NCI-H2227 (cell line): ENCODE results near the gene NR6A1.

Source experiments
- DNase-seq: peaks from one replicate; lab custom pipeline; 2025; ENCODE audit not compliant: unreplicated experiment; lab: John Stamatoyannopoulos, UW

The NR6A1 gene

DNA sequence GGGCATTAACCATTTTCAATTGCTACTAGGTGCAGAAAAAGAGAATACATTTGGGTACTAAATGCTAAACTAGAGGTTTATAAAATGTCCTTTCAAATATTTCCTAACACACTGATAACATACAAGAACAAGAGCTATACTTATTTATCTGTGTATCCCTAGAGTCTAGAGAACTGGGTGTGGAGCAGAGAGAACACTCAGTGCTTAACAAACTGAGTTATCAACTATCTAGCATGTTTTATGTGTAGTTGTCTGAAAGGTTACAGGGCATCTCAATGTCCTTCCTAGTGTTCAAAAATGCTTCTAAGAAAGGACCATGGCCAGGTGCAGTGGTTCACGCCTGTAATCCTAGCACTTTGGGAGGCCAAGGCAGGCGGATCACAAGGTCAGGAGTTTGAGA is 40.3 kb downstream of the NR6A1 start:
- no peak for DNase-seq

DNA sequence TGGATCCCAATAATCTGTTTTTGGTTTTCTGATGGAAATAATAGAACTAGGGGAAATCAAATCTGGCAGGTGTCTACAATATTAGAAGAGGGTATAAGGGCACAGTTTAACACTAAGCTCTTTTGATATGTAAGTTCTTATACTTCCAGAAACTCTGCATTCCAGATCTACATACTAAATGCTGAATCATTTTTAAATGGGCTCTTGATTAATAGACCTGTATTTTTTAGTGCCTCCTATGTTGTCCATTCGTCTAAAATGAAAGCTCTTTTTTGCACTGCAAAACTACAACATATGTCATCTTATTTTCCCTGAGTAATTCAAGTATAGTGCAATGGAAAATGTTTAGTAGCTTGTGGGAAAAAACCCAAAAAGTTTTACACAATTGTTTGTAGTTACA is 44.2 kb downstream of the NR6A1 start:
- DNase-seq: no peak

DNA sequence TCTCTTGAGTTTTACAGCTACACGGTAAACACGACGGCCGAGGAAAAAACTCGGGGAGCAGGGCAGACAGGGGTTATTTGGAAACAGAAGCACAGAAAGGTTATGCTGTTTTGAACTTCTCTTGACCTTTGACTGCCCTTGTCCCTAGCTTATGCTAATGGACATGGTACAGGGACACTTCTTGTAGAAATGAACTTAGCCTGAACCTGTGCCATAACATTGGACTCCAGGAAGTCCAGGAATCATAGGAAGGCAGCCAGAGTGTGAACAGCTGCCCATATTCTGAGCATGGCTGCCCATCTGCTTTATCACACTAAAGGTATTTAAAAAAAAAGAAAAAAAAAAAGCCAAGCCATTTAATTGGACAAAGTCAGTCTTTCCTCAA is 46.1 kb downstream of the NR6A1 start:
- no peak for DNase-seq

DNA sequence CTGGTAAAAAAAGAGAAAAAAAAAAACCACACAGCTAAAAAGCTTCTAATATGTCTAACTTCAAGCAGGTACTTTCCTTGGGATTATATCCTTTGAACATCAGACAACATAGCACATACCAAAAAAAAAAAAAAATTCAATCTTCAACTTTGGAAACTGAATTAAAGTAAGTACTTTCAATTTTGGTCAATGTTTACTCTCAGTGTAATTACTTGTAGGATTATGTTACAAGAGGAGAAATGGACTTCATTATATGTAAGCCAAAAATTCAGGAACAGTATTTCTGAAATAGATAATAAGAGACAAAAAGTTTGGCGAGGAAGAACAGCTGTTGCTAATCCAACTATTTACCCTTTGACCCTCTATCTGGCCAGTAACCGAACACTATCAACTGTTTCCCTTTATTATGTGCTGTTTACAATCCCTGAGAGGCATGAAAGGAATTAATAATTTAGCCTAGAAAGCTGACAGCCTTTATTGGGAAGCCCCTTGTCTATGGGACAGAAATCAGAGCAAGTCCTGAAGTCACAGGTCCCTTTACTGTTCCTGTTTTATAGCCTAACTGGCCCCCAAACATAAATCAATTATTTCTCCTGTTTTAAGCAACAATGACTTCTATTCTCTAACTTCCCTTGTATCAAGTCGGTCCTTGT is 46.6 kb downstream of the NR6A1 start:
- DNase-seq: no peak

DNA sequence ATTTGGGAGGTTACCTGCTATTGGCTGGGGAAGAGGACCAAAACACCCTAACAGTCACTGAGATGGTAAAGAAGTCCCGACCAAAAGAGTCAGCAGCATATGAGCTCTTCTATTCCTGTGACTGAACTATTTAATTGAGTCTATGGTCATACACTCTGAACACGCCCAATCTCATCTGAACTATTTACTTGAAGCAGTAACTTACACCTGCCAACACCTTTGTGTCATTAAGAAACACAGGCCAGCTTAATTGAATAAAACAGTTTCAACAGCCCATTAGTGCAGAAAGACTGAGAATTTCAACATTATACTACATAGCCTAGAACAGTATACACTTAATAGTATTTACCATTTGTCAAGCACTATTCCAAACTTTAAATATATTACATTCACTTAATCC is 47.8 kb downstream of the NR6A1 start:
- no peak for DNase-seq

DNA sequence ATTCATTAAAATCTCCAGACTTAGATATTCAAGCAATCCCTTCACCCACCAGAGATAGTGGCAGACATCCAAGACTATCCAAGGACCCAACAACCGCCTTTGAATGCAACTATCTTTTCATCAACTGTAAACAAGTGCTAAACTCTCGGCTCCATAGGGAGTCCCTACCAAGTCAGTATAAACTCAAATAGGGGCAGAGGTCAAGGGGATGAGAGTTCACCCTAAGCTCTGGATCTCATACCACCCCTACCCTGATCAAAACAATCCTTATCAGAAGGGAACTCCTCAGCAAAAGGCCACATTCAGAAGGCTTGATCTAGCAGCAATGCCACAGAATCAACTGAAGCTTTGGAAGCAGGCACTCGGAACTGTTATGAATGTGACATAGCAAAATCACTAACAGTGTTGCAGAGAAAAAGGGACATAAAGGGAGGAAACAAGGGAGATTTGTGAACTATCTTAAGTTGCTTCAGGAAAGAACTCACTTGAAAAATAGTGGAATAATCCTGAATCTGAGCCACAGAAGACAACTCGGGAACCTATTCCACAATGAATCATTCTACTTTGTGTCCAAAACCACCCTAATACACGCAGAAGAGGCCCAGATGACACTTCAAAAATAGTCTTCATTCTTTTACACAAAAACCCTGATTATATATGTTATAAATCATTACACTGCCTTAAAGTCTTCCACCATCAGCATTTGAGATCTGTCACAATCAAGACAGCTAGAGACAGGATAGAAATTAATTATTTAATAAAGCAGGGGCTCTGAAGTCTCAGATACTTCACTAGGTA is 49.8 kb downstream of the NR6A1 start:
- DNase-seq: no peak

DNA sequence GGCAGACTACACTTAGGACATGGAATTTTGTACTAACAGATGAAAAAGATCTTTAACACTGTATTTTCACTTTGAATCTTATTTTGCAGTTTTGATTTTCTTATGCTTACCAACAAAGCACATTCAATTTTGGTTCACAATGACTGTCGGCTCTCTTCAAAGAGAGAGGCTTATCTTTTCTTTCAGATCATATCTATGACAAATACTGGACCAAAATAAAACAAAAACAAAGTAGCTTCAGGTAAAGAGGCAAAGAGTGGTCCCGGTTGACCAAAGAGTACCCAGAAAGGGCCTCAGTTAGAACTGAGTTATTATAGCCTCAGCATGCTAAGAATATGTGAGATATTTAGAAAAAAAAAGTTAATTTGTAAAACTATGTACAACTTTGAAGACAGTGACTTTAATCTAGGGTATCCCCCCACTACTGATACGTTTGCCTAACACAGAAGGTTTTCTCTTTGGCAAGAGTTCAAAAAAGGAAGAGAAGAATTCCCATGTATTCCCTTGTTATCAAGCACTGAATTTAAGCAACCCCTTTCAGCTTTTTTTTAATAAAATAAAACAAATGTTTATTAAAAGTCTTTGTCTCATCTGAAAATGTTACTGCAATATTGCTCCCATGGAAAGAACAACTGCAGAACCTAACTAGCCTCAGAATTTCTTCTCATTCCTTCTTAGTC is 50.5 kb downstream of the NR6A1 start:
- no peak for DNase-seq

DNA sequence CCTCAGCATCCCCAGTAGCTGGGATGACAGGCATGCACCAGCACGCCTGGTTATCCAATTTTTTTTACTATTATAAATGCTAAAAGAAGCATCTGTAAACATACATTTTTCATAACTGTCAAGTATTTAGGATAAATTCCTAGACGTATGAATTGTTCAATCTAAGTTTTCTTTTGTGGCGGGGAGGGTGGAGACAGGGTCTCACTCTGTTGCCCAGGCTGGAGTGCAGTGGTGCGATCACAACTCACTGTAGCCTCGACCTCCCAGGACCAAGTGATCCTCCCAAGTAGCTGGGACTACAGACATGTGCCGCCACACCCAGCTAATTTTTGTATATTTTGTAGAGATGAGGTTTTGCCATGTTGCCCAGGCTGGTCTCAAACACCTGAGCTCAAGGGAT is 52.2 kb downstream of the NR6A1 start:
- DNase-seq: no peak

DNA sequence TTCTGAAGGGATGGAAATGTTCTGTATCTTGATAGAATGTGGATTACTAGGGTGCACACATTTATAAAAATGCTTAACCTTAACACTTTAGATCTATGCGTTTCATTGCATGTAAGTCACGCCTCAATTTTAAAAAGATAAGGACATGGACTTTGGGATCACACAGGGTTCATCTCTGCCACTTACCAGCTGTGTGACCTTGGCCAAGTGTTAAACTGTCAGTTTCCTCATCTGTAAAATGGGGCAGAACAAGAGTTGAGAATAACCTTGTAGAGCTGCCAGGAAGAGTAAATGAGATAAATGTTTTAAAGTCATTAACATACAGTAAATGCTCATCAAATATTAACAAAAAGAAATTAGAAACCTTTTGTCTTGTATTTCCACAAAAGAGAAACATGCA is 53.5 kb downstream of the NR6A1 start:
- DNase-seq: no peak

DNA sequence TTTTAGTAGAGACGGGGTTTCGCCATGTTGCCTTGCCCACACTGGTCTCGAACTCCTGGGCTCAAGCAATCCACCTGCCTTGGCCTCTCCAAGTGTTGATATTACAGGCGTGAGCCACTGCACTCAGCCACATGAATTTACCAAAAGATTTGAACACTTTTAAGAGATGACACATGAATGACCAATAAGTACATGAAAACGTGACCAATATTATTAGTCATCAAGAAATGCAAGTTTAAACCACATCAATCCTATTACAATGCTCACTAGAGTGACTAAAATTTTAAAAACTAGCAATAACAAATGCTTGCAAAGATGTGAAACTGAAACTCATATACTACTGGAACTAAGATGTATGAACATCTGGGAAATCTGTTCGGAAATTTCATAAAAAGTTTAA is 54.3 kb downstream of the NR6A1 start:
- DNase-seq: no peak

DNA sequence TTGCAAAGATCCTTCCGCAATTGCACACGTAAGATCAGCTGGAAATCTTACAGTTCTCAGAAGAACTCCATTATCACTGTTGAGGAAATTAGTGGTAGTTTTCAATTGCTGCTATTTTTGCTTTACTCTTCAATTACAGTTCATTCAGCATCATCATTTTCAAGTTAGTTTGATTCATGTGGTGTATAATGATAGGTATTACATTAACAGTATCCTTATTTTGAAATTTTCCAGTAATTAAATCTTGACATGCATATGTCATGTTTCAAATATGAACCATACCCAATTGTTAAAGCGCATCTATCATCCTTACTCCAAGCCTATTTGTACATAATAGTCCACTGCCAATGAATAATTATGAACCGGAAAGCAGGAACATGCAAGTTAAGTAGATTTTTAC is 60.3 kb downstream of the NR6A1 start:
- no peak for DNase-seq

DNA sequence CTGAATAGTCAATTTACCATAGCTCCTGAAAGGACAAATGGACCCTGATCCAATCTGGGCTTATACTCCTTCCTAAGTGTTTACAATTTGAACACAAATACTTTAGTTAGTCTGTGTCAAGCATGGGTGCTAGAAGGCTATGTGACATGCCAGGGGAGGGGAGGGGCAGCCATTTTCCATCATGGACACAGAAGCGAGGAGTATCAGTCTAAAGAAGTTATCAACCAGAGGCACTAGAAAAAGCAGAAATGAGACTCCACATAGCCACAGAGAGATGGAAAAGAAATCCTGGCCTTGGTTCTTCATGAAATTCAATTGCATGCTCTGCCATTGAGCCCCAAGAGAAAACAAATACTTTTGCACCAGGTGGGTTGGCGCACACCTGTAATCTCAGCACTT is 61.8 kb downstream of the NR6A1 start:
- DNase-seq: no peak

DNA sequence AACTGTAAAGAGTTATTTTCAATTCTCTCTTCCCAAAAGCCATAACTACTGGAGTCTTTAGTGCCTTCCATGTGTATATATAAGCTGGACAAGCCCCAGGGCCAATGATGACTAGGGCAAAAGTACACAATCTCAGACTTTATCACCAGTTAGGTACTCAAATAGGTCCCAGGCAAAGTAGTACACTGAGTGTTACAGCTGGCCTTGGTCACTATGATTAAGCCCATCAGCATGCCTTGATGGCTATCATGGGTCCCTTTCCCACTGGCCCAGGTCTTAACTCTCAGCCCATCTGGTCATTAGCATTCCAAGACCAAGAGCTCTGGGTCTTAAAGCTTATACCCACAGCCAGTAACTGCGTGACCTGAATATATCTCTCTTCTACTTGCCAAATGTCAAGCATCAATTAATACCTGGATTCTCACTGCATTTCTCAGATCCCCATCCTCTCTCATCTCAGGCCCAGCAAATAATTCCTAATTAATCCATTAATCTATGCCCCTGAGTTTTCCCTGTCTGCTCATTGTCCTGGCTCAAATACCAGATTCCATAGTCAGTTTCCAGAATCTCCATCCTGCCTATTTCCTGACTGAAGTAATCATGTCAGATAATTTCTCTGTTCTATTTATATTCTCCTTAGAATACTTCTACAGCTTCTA is 62.3 kb downstream of the NR6A1 start:
- DNase-seq: no peak

DNA sequence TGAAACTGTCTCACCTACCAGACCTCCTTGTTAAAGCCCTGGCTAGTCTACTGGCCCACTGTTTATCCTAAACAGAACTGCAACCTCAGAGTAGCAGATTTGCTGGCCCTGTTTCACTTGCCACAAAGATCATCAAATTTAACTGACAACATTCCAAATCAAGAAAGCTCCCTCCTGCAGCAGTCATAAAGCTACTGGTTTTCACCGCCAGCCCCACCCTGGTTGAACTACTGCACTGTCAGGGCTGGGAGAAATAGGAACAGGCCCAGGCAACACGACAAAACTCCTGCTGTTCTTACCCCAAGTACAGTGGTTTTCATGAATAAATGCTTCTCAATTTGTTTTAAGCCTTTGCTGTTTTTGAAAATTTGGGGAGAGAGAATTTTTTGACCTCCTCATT is 63.0 kb downstream of the NR6A1 start:
- DNase-seq: no peak

DNA sequence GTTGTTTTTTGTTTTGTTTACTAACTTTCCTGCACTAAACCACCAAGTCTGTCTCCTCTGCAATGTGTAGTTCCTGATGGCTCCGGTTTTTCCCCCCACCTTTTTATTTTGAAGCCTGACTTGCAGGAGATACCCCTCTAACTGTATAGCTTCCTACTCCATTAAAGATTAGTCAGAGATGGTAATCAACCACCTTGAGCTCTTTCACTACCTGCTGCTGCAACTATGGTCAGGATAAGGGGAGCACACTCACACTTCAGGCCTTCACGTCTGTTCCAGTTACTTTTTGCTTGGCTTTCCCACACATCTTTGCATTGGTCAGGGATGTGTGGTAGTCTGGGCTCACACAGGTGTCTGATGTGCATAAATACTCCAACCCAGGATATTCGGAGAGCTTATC is 63.4 kb downstream of the NR6A1 start:
- no peak for DNase-seq

DNA sequence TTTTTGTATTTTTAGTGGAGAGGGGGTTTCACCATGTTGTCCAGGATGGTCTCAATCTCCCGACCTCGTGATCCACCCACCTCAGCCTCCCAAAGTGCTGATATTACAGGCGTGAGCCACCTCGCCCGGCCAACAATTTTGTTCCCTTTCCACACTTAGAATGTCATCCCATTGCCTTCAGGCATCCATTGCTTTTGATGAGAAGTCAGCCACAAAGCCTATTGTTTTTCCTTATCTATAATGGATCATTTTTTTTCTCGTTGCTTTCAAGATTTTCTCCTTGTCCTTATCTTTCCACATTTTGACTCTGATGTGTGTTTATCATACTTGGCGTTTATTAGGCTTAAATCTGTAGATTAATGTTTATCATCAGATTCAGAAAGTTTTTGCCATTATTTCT is 64.4 kb downstream of the NR6A1 start:
- DNase-seq: no peak

DNA sequence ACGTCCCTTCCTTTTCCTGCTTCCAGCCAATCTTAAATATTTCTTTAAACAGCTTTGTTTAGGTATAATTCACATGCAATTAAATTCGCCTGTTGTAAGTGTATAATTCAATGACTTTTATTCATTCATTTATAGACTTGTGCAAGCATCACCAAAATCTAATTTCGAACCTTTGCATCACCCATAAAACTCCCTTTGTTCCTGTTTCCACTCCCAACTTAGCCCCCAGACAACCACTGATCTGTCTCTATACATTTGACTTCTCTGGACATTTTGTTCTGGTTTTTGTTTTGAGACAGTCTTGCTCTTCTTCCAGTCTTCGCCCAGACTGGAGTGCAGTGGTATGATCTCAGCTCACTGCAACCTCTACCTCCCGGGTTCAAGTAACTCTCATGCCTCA is 71.5 kb downstream of the NR6A1 start:
- no peak for DNase-seq

DNA sequence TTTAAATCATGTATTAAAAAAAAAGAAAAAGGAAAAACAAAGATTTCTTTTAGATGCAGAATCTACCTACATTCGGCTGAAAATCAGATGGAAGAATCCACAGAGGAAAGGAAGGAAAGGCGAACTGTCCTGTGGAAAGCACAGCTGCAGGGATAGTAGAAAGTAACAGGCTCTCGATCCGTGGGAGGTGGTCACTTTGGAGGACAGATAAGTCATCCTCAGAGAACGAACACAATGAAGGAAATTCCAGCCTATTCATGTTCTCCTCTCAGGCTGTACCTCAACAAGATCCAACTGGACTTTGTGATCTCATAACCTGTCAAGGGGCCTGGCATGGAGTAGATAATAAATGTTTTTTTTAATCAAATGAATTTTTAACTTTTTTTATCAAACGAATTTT is 72.8 kb downstream of the NR6A1 start:
- no peak for DNase-seq

DNA sequence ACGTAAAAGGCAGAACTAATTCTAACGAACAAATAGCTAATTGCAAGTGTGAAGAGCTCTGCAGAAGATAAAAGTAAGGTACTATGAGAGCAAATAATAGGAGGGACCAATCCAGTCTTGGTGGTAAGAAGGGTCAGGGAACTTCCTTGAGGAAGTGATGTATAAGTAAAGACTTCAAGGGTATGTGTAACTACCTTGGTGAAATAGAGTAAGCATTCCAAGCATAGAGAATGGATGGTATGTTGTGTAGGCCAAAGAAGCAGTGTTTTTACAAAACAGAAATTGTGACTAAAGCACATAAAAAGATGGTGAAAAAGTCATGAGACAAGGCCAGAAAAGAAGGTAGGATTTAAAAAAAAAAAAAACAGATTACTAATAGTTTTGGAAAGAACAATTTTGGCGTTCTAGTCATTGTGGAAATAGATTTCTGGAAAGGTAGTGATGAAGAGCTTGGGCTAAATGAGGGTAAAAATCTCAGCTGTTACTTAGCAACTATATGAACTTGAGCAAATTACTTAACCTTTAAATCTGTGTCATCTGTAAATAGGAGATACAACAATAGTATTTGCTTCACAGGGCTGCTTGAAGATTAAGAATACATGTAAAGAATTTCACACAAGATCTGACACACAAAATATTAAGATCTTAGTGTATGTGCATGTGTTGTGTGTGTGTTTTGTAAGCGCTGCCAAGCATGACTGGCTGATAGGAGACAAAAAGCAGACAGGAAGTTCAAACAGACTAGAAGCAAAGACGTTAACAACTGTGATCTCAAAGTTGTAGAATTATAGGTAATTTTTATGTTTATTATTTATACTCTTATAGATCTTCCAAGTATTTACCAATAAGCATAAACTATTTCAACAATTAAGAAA is 73.5 kb downstream of the NR6A1 start:
- no peak for DNase-seq

DNA sequence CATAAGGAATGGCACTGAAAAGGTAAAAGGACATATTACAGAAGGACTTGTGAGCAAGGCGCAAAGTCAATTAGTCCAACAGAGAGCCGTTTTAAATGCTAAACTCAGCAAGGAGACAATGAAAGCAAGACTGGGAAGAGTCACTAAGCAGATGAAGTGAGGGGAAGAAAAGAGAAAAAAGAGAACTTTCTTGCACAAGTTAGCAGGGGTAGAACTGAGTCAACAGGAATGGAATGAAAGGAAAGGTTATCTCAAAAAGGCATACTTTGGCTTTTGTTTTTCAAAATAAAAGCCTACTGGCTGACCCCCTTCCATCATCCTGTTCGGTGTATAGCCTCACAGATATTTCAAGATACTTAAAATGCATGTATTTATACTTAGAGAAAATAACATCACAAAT is 75.0 kb downstream of the NR6A1 start:
- no peak for DNase-seq
